GM18951 (cell line): ENCODE data around the gene ACSL6.
"Not testable (repeated sequence)": the region's sequence is repeated elsewhere in the genome, so short reads cannot be mapped to it uniquely, and the experiment has no call there.

Source experiments
- POLR2A ChIP-seq: IDR thresholded peaks from 4 replicates; pipeline ENCODE4 v1.6.1; 2011; ENCODE audit warnings: mild to moderate bottlenecking; ENCODE audit not compliant: insufficient read length, insufficient read depth; ENCODE audit errors: extremely low read depth
- in situ Hi-C: fragments of 300-500 bp; cut with MboI; formaldehyde crosslinking; loops from one replicate; pipeline ENCODE4 v1.12.0; 2022; ENCODE audit warnings: low sequenced_read_pairs, mixed read lengths, inconsistent platforms; ENCODE audit not compliant: unreplicated experiment

ACSL6 gene

DNA sequence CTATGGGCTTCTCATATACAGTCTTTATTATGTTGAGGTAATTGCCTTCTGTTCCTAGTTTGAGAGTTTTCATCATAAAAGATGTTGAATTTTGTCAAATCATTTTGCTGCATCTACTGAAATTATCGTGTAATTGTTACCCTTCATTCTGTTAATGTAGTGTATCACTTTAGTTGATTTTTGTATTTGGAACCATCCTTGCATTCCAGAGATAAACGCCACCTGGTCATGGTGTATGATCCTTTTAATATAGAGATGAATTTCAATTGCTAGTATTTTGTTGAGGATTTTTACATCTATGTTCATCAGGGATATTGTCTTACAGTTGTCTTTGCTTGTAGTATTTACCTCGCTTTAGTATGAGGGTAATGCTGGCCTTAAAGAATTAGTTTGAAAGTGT lies 85.3 kb downstream of the ACSL6 start:
- in situ Hi-C loops, result no loop called here
- no peak for TF ChIP-seq POLR2A

GRCh38 chr5:131916481-131916880 lies 95.0 kb downstream of the ACSL6 start:
- no peak for TF ChIP-seq POLR2A
- in situ Hi-C loops, result no loop called here

DNA sequence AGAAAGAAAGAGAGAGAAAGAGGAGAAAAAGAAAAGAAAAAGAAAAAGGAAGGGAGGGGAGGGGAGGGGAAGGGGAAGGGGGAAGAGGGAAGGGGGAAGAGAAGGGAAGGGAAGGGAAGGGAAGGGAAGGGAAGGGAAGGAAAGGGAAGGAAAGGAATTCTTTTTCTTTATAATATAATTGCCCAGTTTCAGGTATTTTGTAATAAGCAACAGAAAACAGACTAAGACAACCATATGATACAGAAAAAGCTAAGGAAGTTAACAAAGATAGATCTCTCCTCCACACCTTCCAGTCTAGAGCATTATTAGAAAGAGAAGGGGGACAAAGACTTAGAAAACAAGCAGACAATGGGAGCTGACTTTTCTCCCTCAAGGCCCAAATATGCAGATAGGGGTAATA lies 97.0 kb downstream of the ACSL6 start:
- no peak for TF ChIP-seq POLR2A
- in situ Hi-C loops, result no loop called here

- in situ Hi-C loops, result no loop called here
- TF ChIP-seq POLR2A, result no peak
These were observed 97.9 kb downstream of the ACSL6 start for GRCh38 chr5:131913603-131914002.

GRCh38 chr5:131906668-131907067 lies 104.8 kb downstream of the ACSL6 start:
- in situ Hi-C loops, result no loop called here
- TF ChIP-seq POLR2A, result no peak

DNA sequence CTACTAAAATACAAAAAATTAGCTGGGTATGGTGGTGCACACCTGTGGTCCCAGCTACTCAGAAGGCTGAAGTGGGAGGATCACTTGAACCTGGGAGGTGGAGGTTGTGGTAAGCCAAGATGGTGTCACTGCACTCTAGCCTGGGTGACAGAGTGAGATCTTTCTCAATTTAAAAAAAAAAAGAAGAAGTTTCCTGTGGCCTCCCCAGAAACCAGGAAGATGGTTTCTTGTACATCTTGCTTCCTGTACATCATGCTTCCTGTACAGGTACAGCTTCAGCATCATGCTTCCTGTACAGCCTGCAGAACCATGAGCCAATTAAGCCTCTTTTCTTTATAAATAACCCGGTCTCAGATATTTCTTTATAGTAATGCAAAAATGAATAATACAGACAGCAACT lies 109.2 kb downstream of the ACSL6 start:
- in situ Hi-C loops, result not testable (repeated sequence)
